ENCODE measurements around the gene MCUR1.

GRCh38 chr6:13794184-13794583 is 20.2 kb downstream of the MCUR1 start:
- TF ChIP-seq CTCF (conservative IDR thresholded peaks at IDR 0.05 in 1 of 2, IDR thresholded peaks at IDR 0.05 in 1 of 2; ENCODE audit: low read depth in 1 of 2, low read length in 2 of 2) (no peak), EZH2 (IDR thresholded peaks at IDR 0.05; ENCODE audit: low read length, missing control alignments) (no peak)

All from fibroblast of lung (primary cell).